ENCODE results near the gene RIMBP3C.
"Not testable (repeated sequence)": the region's sequence is repeated elsewhere in the genome, so short reads cannot be mapped to it uniquely, and the experiment has no call there.

GRCh38 chr22:21596356-21597135 lies 45.3 kb upstream of the RIMBP3C start:
- TF ChIP-seq CTCF (IDR thresholded peaks at IDR 0.05; ENCODE audit: low read depth, low read length, poor library complexity, severe bottlenecking); EZH2phosphoT487 (IDR thresholded peaks at IDR 0.05; ENCODE audit: borderline replicate concordance, low read length): not testable (repeated sequence)
